Mesodermal cell (in vitro differentiated cells): ENCODE results near the gene HBE1.

Source experiments
- H3K27ac ChIP-seq: 2 replicates; pipeline ENCODE4 v1.7.0; 2013; ENCODE audit warnings: mild to moderate bottlenecking, low read depth, low read length, moderate library complexity; ENCODE audit not compliant: severe bottlenecking
- H3K36me3 ChIP-seq: 2 replicates; pipeline ENCODE4 v1.7.1; 2013; ENCODE audit warnings: mild to moderate bottlenecking, low read length, moderate library complexity; ENCODE audit not compliant: control insufficient read depth, insufficient read depth
- H3K4me1 ChIP-seq: one replicate; pipeline ENCODE4 v1.7.1; 2013; ENCODE audit warnings: mild to moderate bottlenecking, low read length; ENCODE audit not compliant: insufficient read depth, control insufficient read depth, poor library complexity, severe bottlenecking
- H3K4me3 ChIP-seq: 2 replicates; pipeline ENCODE4 v1.7.0; 2013; ENCODE audit warnings: low read length, control low read depth, mild to moderate bottlenecking; ENCODE audit not compliant: insufficient read depth, poor library complexity, severe bottlenecking; ENCODE audit errors: extremely low read depth
- H3K9me3 ChIP-seq: 2 replicates; pipeline ENCODE4 v1.7.1; 2013; ENCODE audit warnings: mild to moderate bottlenecking, low read length, moderate library complexity; ENCODE audit not compliant: control insufficient read depth
- WGBS, 2 experiments: methylation state at CpG; one replicate each; pipeline ENCODE4 v1.1.5; 2013; ENCODE audit warnings: missing lambda C conversion rate in 2 of 2; ENCODE audit not compliant: insufficient coverage in 2 of 2; 5-methylcytosine and 5-hydroxymethylcytosine counted together

The HBE1 gene

GRCh38 chr11:5243816-5244180, 25.9 kb downstream of the HBE1 start:
- no peaks in the 10 kb centered on the region for H3K36me3 ChIP-seq
- 80 to 83% methylated on average over 1 of the region's 4 CpGs for WGBS, 2 experiments
- H3K27ac ChIP-seq: no peak overlapping the region

GRCh38 chr11:5242933-5243815, 26.6 kb downstream of the HBE1 start:
- Histone ChIP-seq H3K36me3 (no peaks in the 10 kb centered on the region), H3K4me1 (no peaks in the 10 kb centered on the region), H3K9me3 (no peaks in the 10 kb centered on the region), H3K4me3 (no peak overlapping the region), H3K27ac (no peak overlapping the region)
- WGBS, 2 experiments: 87 to 88% methylated on average over 6 to 7 of the region's 7 CpGs

More at GRCh38 chr11:5243816-5244180, 25.9 kb downstream of the HBE1 start:
- Histone ChIP-seq H3K4me3 (no peak overlapping the region), H3K4me1 (no peaks in the 10 kb centered on the region), H3K9me3 (no peaks in the 10 kb centered on the region)

GRCh38 chr11:5242208-5242607, 27.5 kb downstream of the HBE1 start:
- Histone ChIP-seq H3K4me1 (no peaks in the 10 kb centered on the region), H3K27ac (no peak overlapping the region), H3K36me3 (no peaks in the 10 kb centered on the region), H3K4me3 (no peak overlapping the region), H3K9me3 (no peaks in the 10 kb centered on the region)
- WGBS, 2 experiments: no CpG with 5 or more reads among the region's 2 CpGs

GRCh38 chr11:5241458-5241857, 28.3 kb downstream of the HBE1 start:
- WGBS, 2 experiments: 84 to 100% methylated on average over 2 of the region's 3 CpGs
- Histone ChIP-seq H3K36me3 (no peaks in the 10 kb centered on the region), H3K4me3 (no peak overlapping the region), H3K27ac (no peak overlapping the region), H3K9me3 (no peaks in the 10 kb centered on the region), H3K4me1 (no peaks in the 10 kb centered on the region)

- no peaks in the 10 kb centered on the region for H3K36me3 ChIP-seq
- 90 to 92% methylated on average over 2 of the region's 2 CpGs for WGBS, 2 experiments
- H3K4me3 ChIP-seq: no peak overlapping the region
- no peaks in the 10 kb centered on the region for H3K4me1 ChIP-seq
- H3K9me3 ChIP-seq: no peaks in the 10 kb centered on the region
- no peak overlapping the region for H3K27ac ChIP-seq
Observed at GRCh38 chr11:5240458-5240857, 29.3 kb downstream of the HBE1 start.

GRCh38 chr11:5240056-5240455, 29.7 kb downstream of the HBE1 start:
- no peaks in the 10 kb centered on the region for H3K9me3 ChIP-seq
- no peaks in the 10 kb centered on the region for H3K4me1 ChIP-seq
- no peak overlapping the region for H3K4me3 ChIP-seq
- WGBS, 2 experiments: 75 to 100% methylated on average over 1 of the region's 1 CpG
- no peaks in the 10 kb centered on the region for H3K36me3 ChIP-seq
- no peak overlapping the region for H3K27ac ChIP-seq

GRCh38 chr11:5239046-5239445, 30.7 kb downstream of the HBE1 start:
- no peak overlapping the region for H3K4me3 ChIP-seq
- no peaks in the 10 kb centered on the region for H3K4me1 ChIP-seq
- H3K9me3 ChIP-seq: no peaks in the 10 kb centered on the region
- H3K36me3 ChIP-seq: no peaks in the 10 kb centered on the region
- H3K27ac ChIP-seq: no peak overlapping the region

- no peaks in the 10 kb centered on the region for H3K4me1 ChIP-seq
- no peaks in the 10 kb centered on the region for H3K9me3 ChIP-seq
- H3K4me3 ChIP-seq: no peak overlapping the region
- H3K36me3 ChIP-seq: no peaks in the 10 kb centered on the region
- H3K27ac ChIP-seq: no peak overlapping the region
- WGBS, 2 experiments: 83 to 100% methylated on average over 1 of the region's 2 CpGs
Observed at GRCh38 chr11:5238486-5238885, 31.3 kb downstream of the HBE1 start.

GRCh38 chr11:5237420-5237819, 32.3 kb downstream of the HBE1 start:
- 86 to 97% methylated on average over 2 of the region's 2 CpGs for WGBS, 2 experiments
- Histone ChIP-seq H3K4me1 (no peaks in the 10 kb centered on the region), H3K36me3 (no peaks in the 10 kb centered on the region), H3K27ac (no peak overlapping the region), H3K9me3 (no peaks in the 10 kb centered on the region), H3K4me3 (no peak overlapping the region)

- no peaks in the 10 kb centered on the region for H3K9me3 ChIP-seq
- H3K36me3 ChIP-seq: no peaks in the 10 kb centered on the region
- no peak overlapping the region for H3K27ac ChIP-seq
- H3K4me3 ChIP-seq: no peak overlapping the region
- H3K4me1 ChIP-seq: no peaks in the 10 kb centered on the region
- 62 to 83% methylated on average over 1 to 3 of the region's 5 CpGs for WGBS, 2 experiments
Observed at GRCh38 chr11:5235364-5236095, 34.2 kb downstream of the HBE1 start.

GRCh38 chr11:5234381-5234834, 35.3 kb downstream of the HBE1 start, which contains the start of gene HBD:
HBD (minus strand) TSS chr11:5234483; CDS start chr11:5234433, 50 bp downstream.
- Histone ChIP-seq H3K36me3 (no peaks in the 10 kb centered on the region), H3K9me3 (no peaks in the 10 kb centered on the region), H3K4me3 (no peak within 1 kb of the TSS), H3K27ac (no peak within 1 kb of the TSS), H3K4me1 (no peaks in the 10 kb centered on the region)
- WGBS, 2 experiments: 60% methylated on average over 1 of the region's 2 CpGs; no CpG with 5 or more reads in 1 of the 2 experiments
